Measurements from ENCODE around the gene KPNA6. TPM values are rescaled to one million over a fixed set of nuclear protein-coding genes. Genes with fewer than 3 reads are reported as not detected.
"Not testable (repeated sequence)": the region's sequence is repeated elsewhere in the genome, so short reads cannot be mapped to it uniquely, and the experiment has no call there.

The KPNA6 gene
- total RNA-seq, 1 donor from 2014 or later, result 79.4 TPM

DNA sequence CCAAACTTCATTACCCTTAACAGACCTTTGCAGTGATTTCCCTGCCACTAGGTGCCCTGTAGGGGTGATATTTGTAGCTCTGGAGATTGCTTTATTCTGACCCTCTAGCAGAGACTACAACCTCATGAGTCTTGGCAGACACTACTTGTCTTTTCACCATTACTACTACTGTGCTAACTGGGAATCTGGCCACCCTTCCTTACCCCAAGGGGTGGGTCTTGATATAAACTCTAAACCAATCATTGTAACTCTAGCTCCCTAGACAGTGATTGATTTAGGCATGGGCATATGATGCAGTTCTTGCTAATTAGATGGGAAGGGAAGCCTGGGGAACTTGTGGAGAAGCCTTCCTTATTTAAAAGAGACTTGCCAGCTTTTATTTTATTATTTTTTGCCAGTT, 3.9 kb downstream of the KPNA6 start:
- peak overlapping the region; percentile 48 for H3K4me3 Mint-ChIP-seq
- no peaks in the 10 kb centered on the region for H3K9me3 Mint-ChIP-seq
- H3K27me3 Mint-ChIP-seq, result no peaks in the 10 kb centered on the region
- no peak overlapping the region for H3K27ac Mint-ChIP-seq
- peaks cover 40% of the 10 kb centered on the region for H3K4me1 Mint-ChIP-seq
- DNase-seq, result no peak
- intact Hi-C loops (cut with micrococcal nuclease), result no loop called here
- H3K36me3 Mint-ChIP-seq (ENCODE audit: low read depth), result peaks cover 15% of the 10 kb centered on the region

DNA sequence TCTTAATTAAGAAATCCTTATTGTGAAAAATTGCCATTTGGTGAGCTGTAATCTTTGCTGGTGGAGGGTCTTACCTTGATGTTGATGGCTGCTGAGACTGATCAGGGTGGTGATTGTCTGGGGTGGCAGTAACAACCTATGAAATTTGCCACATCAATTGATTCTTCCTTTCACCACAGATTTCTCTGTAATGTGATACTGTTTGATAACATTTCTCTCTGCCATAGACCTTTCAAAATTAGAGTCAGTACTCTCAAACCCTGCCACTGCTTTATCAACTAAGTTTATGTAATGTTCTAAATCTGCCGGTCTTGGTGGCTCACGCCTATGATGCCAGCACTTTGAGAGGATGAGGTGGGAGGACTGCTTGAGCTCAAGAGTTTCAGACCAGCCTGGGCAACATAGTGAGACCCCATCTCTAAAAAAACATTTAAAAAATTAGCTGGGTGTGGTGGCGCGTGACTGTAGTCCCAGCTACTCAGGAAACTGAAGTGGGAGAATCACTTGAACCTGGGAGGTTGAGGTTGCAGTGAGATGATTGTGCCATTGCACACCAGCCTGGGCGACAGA, 5.0 kb downstream of the KPNA6 start:
- DNase-seq, result no peak
- H3K4me3 Mint-ChIP-seq, result peak overlapping the region; percentile 4
- peaks cover 38% of the 10 kb centered on the region for H3K4me1 Mint-ChIP-seq

DNA sequence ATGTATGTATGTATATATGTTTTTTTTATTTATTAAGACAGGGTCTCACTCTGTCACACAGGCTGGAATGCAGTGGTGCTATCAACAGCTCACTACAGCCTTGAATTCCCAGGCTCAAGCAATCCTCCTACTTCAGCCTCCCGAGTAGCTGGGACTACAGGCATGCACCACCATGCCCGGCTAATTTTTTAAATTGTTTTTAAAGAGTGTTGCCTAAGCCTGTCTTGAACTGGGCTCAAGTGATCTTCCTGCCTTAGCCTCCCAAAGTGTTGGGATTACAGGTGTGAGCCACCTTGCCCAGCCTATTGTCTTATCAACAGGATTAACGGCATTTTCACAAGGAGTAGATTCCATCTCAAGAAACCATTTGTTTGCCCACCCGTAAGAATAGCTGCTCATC, 5.6 kb downstream of the KPNA6 start:
- H3K9me3 Mint-ChIP-seq; H3K27me3 Mint-ChIP-seq; H3K27ac Mint-ChIP-seq; DNase-seq; intact Hi-C loops (cut with micrococcal nuclease): not testable (repeated sequence)
- H3K4me1 Mint-ChIP-seq, result peaks cover 40% of the 10 kb centered on the region
- H3K36me3 Mint-ChIP-seq (ENCODE audit: low read depth), result peaks cover 15% of the 10 kb centered on the region
- peak overlapping the region; percentile 37 for H3K4me3 Mint-ChIP-seq

More for the DNA sequence above, 5.0 kb downstream of the KPNA6 start:
- peak overlapping the region; percentile 64 for H3K27ac Mint-ChIP-seq
- intact Hi-C loops (cut with micrococcal nuclease), result no loop called here
- peaks cover 15% of the 10 kb centered on the region for H3K36me3 Mint-ChIP-seq (ENCODE audit: low read depth)
- H3K9me3 Mint-ChIP-seq, result no peaks in the 10 kb centered on the region
- no peaks in the 10 kb centered on the region for H3K27me3 Mint-ChIP-seq

DNA sequence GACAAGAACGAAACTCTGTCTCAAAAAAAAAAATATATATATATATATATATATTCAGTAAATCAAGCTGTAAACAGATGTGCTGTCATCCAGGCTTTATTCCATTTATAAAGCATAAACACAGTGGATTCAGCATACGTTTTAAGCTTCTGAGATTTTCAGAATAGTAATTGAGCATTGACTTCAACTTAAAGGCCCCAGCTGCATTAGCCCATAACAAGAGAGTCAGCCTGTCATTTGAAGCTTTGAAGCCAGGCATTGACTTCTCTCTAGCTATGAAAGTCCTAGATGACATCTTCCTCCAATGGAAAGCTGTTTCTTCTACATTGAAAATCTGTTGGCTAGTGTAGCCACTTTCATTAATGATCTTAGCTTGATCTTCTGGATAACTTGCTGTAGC, 6.6 kb downstream of the KPNA6 start:
- no peaks in the 10 kb centered on the region for H3K27me3 Mint-ChIP-seq
- no peak overlapping the region for H3K4me3 Mint-ChIP-seq
- no peak overlapping the region for H3K27ac Mint-ChIP-seq
- H3K9me3 Mint-ChIP-seq, result no peaks in the 10 kb centered on the region
- no peak for DNase-seq
- intact Hi-C loops (cut with micrococcal nuclease), result no loop called here
- H3K4me1 Mint-ChIP-seq, result peaks cover 37% of the 10 kb centered on the region
- H3K36me3 Mint-ChIP-seq (ENCODE audit: low read depth), result peaks cover 13% of the 10 kb centered on the region

DNA sequence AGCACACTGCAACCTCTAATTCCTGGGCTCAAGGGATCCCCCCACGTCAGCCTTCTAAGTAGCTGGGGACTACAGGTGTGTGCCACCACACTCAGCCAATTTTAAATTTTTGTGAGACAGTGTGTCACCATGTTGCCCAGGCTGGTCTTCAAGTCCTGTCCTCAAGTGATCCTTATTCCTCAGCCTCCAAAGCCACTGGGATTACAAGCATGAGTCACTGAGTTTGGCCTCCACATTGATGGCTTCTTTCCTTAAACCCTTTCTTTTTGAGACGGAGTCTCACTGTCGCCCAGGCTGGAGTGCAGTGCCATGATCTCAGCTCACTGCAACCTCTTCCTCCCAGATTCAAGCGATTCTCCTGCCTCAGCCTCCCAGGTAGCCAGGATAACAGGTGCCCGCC, 7.6 kb downstream of the KPNA6 start:
- Mint-ChIP-seq H3K27me3 (no peaks in the 10 kb centered on the region), H3K27ac (no peak overlapping the region), H3K4me1 (peaks cover 32% of the 10 kb centered on the region), H3K4me3 (no peak overlapping the region), H3K36me3 (ENCODE audit: low read depth) (peaks cover 9% of the 10 kb centered on the region), H3K9me3 (no peaks in the 10 kb centered on the region)
- intact Hi-C loops (cut with micrococcal nuclease), result no loop called here
- no peak for DNase-seq

DNA sequence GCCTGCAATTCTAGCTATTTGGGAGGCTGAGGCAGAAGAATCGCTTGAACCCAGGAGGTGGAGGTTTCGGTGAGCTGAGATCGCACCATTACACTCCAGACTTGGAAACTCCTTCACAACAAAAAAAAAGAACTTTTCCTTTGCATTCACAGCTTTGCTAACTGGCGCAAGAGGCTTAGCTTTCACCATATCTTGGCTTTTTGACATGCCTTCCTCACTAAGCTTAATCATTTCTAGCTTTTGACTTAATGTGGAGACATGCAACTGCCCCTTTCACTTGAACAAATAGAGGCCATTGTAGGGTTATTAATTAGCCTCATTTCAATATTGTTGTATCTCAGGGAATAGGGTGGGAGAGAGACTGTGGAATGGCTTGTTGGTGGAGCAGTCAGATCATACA, 8.7 kb downstream of the KPNA6 start:
- intact Hi-C loops (cut with micrococcal nuclease), result no loop called here
- Mint-ChIP-seq H3K27ac (no peak overlapping the region), H3K9me3 (no peaks in the 10 kb centered on the region), H3K36me3 (ENCODE audit: low read depth) (peaks cover 14% of the 10 kb centered on the region), H3K4me1 (peaks cover 29% of the 10 kb centered on the region), H3K4me3 (no peak overlapping the region), H3K27me3 (no peaks in the 10 kb centered on the region)
- no peak for DNase-seq

DNA sequence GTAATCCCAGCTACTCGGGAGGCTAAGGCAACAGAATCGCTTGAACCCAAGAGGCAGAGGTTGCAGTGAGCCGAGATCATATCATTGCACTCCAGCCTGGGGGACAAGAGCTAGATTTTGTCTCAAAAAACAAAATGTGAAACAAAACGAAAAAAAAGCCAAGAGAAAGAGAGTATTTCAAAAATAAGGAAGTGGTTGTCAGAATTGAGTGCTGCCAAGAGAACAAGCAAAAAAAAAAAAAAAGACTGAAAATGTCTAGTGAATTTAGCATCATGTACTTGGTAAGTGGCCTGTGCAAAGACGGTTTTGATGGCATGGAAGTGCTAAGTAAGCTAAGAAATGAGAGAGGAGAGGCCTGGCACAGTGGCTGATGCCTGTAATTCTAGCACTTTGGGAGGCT, 14.3 kb downstream of the KPNA6 start:
- intact Hi-C loops (cut with micrococcal nuclease), result no loop called here
- no peaks in the 10 kb centered on the region for H3K27me3 Mint-ChIP-seq
- no peaks in the 10 kb centered on the region for H3K9me3 Mint-ChIP-seq
- H3K4me3 Mint-ChIP-seq, result no peak overlapping the region
- H3K27ac Mint-ChIP-seq, result no peak overlapping the region
- H3K36me3 Mint-ChIP-seq (ENCODE audit: low read depth), result peaks cover 8% of the 10 kb centered on the region
- DNase-seq, result no peak
- peaks cover 26% of the 10 kb centered on the region for H3K4me1 Mint-ChIP-seq

DNA sequence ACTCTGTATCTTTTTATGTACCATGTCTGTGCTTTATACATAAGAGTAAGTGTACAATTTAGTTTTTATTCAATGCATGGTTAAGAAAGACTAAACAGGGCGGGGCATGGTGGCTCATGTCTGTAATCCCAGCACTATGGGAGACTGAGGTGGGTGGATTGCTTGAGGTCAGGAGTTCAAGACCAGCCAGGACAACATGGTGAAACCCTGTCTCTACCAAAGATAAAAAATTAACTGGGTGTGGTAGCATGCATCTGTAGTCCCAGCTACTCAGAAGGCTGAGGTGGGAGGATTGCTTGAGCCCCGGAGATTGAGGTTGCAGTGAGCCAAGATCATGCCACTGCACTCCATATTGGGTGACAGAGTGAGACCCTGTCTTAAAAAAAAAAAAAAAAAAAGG, 15.5 kb downstream of the KPNA6 start:
- peaks cover 13% of the 10 kb centered on the region for H3K36me3 Mint-ChIP-seq (ENCODE audit: low read depth)
- DNase-seq; intact Hi-C loops (cut with micrococcal nuclease); H3K27ac Mint-ChIP-seq; H3K27me3 Mint-ChIP-seq; H3K9me3 Mint-ChIP-seq; H3K4me3 Mint-ChIP-seq: not testable (repeated sequence)
- H3K4me1 Mint-ChIP-seq, result peaks cover 29% of the 10 kb centered on the region

DNA sequence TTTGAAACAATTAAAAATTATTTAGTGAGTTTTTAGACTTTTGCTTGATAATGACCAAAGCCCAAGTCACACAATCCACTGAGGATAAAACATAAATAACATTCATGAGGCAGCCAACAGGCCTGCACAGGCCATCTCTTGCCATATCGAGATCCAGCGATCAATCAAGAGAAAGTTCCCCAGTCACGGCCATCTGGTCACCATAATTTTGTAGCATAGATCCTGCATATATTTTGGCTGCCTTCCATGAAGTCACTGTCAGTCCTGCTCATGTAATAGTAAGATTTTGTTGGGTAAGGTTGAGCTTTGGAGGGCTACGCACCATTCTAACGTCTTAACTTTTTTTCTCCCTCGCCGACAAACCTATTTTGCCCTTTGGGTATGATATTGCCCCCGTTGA, 17.5 kb downstream of the KPNA6 start:
- DNase-seq, result no peak
- no peaks in the 10 kb centered on the region for H3K9me3 Mint-ChIP-seq
- peaks cover 17% of the 10 kb centered on the region for H3K36me3 Mint-ChIP-seq (ENCODE audit: low read depth)
- H3K4me3 Mint-ChIP-seq, result no peak overlapping the region
- no peaks in the 10 kb centered on the region for H3K27me3 Mint-ChIP-seq
- H3K27ac Mint-ChIP-seq, result no peak overlapping the region
- intact Hi-C loops (cut with micrococcal nuclease), result no loop called here
- H3K4me1 Mint-ChIP-seq, result peaks cover 32% of the 10 kb centered on the region

DNA sequence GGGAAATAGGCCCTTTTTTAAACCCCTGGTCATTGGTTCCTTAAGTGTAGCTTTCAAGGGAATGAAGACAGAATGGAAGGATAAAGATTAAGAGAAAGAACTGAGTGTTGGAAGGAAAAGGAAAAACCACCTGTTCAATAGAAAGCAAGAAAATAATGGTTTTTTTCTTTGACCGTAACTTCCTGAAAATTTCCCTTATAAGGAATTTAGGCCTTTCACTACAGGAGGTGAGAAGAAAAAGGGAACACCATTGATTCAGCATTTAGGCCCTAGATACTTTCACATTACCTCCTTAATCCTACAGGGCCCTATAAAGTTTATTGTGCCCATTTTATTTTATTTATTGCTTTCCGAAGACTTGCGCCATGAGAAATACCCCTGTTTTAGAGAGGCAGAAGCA, 18.9 kb downstream of the KPNA6 start:
- peaks cover 23% of the 10 kb centered on the region for H3K4me1 Mint-ChIP-seq
- H3K9me3 Mint-ChIP-seq, result no peaks in the 10 kb centered on the region
- H3K4me3 Mint-ChIP-seq, result no peak overlapping the region
- intact Hi-C loops (cut with micrococcal nuclease), result no loop called here
- DNase-seq, result no peak
- peak overlapping the region; percentile 11 for H3K27ac Mint-ChIP-seq
- H3K27me3 Mint-ChIP-seq, result no peaks in the 10 kb centered on the region
- peaks cover 14% of the 10 kb centered on the region for H3K36me3 Mint-ChIP-seq (ENCODE audit: low read depth)

DNA sequence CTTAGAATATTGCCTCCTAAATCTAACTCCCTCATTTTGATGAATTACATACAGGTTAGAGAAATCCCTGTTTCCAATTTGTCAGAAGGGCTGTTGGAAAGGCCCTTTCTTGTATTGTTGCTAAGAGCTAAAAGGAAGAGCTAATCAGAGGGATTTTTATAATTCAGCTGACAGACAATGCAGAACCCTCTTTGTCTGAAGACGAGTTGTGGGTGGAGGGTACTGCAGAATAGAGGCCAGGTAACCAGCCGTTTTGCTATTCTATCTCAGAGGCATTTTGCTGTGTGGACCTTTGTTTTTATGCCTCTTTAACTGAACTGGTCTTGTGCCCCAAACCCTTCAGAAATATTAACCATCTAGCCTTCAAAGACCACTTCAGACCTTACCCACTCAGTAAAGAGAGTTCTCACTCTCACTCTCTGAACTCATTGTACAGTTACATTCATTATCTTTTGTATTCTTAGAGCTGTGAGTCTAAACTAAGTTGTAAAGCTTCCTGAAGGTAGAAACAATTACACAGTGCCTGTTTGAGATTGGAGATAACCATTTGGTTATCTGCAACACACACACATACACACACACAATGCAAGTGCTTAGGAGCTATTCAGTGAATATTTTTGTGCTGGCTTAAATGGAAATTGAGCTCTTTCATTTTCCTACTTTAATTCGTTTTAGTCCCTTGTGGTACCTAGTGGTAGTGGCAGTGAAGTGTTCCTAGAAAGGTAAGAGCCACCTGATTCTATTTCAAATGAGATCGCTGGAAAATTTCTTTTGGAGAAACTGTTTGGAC, 19.7 kb downstream of the KPNA6 start:
- Mint-ChIP-seq H3K27ac (no peak overlapping the region), H3K36me3 (ENCODE audit: low read depth) (peaks cover 14% of the 10 kb centered on the region), H3K4me1 (peaks cover 19% of the 10 kb centered on the region), H3K4me3 (no peak overlapping the region), H3K27me3 (no peaks in the 10 kb centered on the region), H3K9me3 (no peaks in the 10 kb centered on the region)
- intact Hi-C loops (cut with micrococcal nuclease), result no loop called here
- DNase-seq, result no peak

DNA sequence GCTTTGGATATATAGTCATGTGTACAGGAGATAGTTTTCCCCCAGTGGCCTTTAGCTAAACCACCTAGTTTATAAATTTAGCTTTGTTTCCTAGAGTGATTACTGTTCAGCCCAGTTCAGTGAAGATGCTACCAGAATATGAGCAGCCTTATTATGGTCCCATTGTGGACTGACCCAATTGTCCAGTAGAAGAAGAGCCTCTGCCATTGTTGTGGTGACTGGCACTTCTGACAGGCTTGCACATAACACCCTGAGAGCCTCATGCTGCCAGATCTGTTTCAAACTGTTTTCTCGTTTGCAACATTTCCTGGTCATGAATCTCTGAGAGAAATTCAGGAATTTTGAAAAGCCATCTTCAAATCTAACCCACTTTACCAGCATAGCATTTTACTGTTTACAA, 20.6 kb downstream of the KPNA6 start:
- no peak overlapping the region for H3K4me3 Mint-ChIP-seq
- no peaks in the 10 kb centered on the region for H3K9me3 Mint-ChIP-seq
- peaks cover 14% of the 10 kb centered on the region for H3K4me1 Mint-ChIP-seq
- H3K27me3 Mint-ChIP-seq, result no peaks in the 10 kb centered on the region
- DNase-seq, result no peak
- no peak overlapping the region for H3K27ac Mint-ChIP-seq
- intact Hi-C loops (cut with micrococcal nuclease), result no loop called here
- peaks cover 17% of the 10 kb centered on the region for H3K36me3 Mint-ChIP-seq (ENCODE audit: low read depth)

DNA sequence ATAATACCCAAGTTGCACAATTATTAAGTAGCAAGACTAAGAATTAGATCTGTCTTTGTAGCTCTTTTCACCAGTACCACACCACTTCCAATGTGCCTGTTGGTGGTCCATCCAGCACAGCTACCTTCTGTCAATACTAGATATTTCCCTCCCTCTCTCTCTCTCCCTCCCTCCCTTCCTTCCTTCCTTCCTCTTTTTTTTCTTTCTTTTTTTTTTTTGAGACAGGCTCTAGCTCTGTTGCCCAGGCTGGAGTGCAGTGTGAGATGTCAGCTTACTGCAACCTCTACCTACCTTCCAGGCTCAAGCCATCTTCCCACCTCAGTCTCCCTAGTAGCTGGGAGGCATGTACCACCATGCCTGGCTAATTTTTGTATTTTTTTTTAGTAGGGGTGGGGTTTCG, 21.1 kb downstream of the KPNA6 start:
- Mint-ChIP-seq H3K9me3 (no peaks in the 10 kb centered on the region), H3K4me1 (peaks cover 15% of the 10 kb centered on the region), H3K36me3 (ENCODE audit: low read depth) (peaks cover 18% of the 10 kb centered on the region), H3K27me3 (no peaks in the 10 kb centered on the region), H3K4me3 (no peak overlapping the region), H3K27ac (no peak overlapping the region)
- intact Hi-C loops (cut with micrococcal nuclease), result no loop called here
- no peak for DNase-seq

DNA sequence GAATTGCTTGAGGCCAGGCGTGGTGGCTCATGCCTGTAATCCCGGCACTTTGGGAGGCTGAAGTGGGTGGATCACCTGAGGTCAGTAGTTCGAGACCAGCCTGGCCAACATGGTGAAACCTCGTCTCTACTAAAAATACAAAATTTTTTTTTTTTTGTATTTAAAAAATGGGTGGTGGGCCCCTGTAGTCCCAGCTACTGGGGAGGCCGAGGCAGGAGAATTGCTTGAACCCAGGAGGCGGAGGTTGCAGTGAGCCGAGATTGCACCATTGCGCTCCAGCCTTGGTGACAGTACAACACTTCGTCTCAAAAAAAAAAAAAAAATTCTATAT, 26.1 kb downstream of the KPNA6 start:
- Mint-ChIP-seq H3K36me3 (ENCODE audit: low read depth) (peaks cover 30% of the 10 kb centered on the region), H3K4me1 (peaks cover 19% of the 10 kb centered on the region)
- DNase-seq; H3K9me3 Mint-ChIP-seq; H3K27me3 Mint-ChIP-seq; intact Hi-C loops (cut with micrococcal nuclease); H3K4me3 Mint-ChIP-seq; H3K27ac Mint-ChIP-seq: not testable (repeated sequence)

DNA sequence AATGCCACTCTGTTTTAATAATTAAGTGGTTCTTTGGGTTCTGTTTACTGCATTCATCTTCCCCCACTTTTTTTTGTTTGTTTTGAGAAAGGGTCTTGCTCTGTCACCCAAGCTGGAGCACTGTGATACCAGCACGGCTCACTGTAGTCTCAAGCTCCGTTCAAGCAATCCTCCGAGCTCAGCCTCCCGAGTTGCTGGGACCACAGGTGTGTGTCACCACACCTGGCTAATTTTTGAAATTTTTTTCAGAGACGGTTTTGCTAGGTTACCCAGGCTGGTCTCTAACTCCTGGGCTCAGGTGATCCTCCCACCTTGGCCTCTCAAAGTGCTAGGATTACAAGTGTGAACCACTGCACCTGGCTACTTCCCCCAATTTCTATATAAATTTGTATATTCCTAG, 29.3 kb downstream of the KPNA6 start:
- no peaks in the 10 kb centered on the region for H3K27me3 Mint-ChIP-seq
- DNase-seq, result no peak
- peaks cover 29% of the 10 kb centered on the region for H3K36me3 Mint-ChIP-seq (ENCODE audit: low read depth)
- H3K4me3 Mint-ChIP-seq, result no peak overlapping the region
- H3K27ac Mint-ChIP-seq, result no peak overlapping the region
- intact Hi-C loops (cut with micrococcal nuclease), result no loop called here
- H3K4me1 Mint-ChIP-seq, result peaks cover 25% of the 10 kb centered on the region
- no peaks in the 10 kb centered on the region for H3K9me3 Mint-ChIP-seq
